Coronary artery (tissue), 2 donors: ENCODE results near the gene CEBPB.
A peak's percentile ranks its signal among the peaks of the same experiment; 100 is the strongest.

Experiments
- DNase-seq: peaks from one replicate; pipeline ENCODE4 v3.0.0-alpha.2; 2017; ENCODE audit warnings: low spot score
- H3K27ac ChIP-seq, 2 donors: fragments of 200-600 bp; sonication (generic); one replicate each; pipeline ENCODE4 v1.5.1; 2016 to 2019
- H3K4me3 ChIP-seq: fragments of 200-600 bp; sonication (generic); 2 replicates; pipeline ENCODE4 v1.5.1; 2016; ENCODE audit warnings: mild to moderate bottlenecking, moderate library complexity
- CTCF ChIP-seq: fragments of 200-600 bp; sonication (generic); IDR thresholded peaks from one replicate; pipeline ENCODE4 v1.5.1; 2019; ENCODE audit warnings: antibody characterized with exemption

CEBPB gene

GRCh38 chr20:50186151-50186885 lies 4.3 kb upstream of the CEBPB start:
- Histone ChIP-seq H3K4me3 (no peak overlapping the region), H3K27ac (peak overlapping the region in 1 of 2 donors; percentile 65)
- DNase-seq, result peak; percentile 93
- peak; percentile 94 for TF ChIP-seq CTCF

DNA sequence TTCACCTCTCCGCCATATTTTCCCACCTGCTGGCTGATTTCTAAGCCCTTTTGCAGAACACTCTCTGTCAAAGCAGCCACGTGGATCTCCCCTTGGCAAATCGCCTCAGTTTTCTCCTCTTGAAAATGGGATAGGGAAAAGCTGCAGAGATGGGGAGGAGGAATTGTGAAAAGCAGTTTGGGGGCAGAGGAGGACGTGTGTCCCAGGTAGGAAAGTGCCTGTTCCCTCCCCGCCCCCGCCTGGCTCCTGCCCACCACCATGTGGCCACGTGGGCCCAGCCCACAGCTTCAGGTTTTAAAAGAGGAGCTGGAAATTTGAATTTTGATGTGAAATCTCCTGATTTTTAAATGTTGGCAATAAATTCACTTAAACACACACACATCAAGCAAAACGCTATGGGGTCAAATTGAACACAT lies 3.6 kb upstream of the CEBPB start:
- no peak for TF ChIP-seq CTCF
- peak overlapping the region; percentile 33 to 65 for H3K27ac ChIP-seq
- no peak overlapping the region for H3K4me3 ChIP-seq
- no peak for DNase-seq

- DNase-seq, result no peak
- Histone ChIP-seq H3K27ac (peak overlapping the region; percentile 33 to 65), H3K4me3 (no peak overlapping the region)
- TF ChIP-seq CTCF, result no peak
Measured at GRCh38 chr20:50187403-50188051, 3.1 kb upstream of the CEBPB start.

GRCh38 chr20:50188287-50188688 lies 2.3 kb upstream of the CEBPB start:
- no peak for DNase-seq
- no peak for TF ChIP-seq CTCF
- Histone ChIP-seq H3K27ac (peak overlapping the region in 1 of 2 donors; percentile 99), H3K4me3 (no peak overlapping the region)

GRCh38 chr20:50188879-50189680 lies 1.6 kb upstream of the CEBPB start:
- Histone ChIP-seq H3K4me3 (no peak overlapping the region), H3K27ac (peak overlapping the region; percentile 99)
- TF ChIP-seq CTCF, result no peak
- DNase-seq, result no peak

- Histone ChIP-seq H3K27ac (peak overlapping the region; percentile 99), H3K4me3 (peak overlapping the region; percentile 89)
- TF ChIP-seq CTCF, result no peak
- peak; percentile 82 for DNase-seq
Measured at GRCh38 chr20:50189681-50190250, 864 bp upstream of the CEBPB start.
